GM23338 (cell line): ENCODE measurements around the gene L3MBTL2. TPM values are rescaled to one million over a fixed set of nuclear protein-coding genes. Genes with fewer than 3 reads are reported as not detected.

Source experiments
- ATAC-seq: fragments of 200-7000 bp; cut with Tn5 transposase; 3 replicates; pipeline ENCODE4 v1.9.1; 2020
- DNase-seq: peaks from one replicate; pipeline ENCODE4 v3.0.0-alpha.2; 2015; ENCODE audit warnings: low spot score
- H2AFZ ChIP-seq: fragments of 200-600 bp; sonication (generic); 2 replicates; pipeline ENCODE4 v1.8.0; 2016; ENCODE audit warnings: antibody characterized with exemption, mild to moderate bottlenecking, moderate library complexity
- H3F3A ChIP-seq: fragments of 200-600 bp; sonication (generic); replicated peaks from 2 replicates; pipeline ENCODE4 v1.8.0; 2017; ENCODE audit warnings: antibody characterized with exemption, mixed run types, low read depth
- H3K27ac ChIP-seq: fragments of 200-600 bp; sonication (generic); 2 replicates; pipeline ENCODE4 v1.6.1; 2016; ENCODE audit warnings: low read depth
- H3K27me3 ChIP-seq: fragments of 200-600 bp; sonication (generic); 2 replicates; pipeline ENCODE4 v1.8.0; 2016; ENCODE audit warnings: mild to moderate bottlenecking, mixed run types, moderate library complexity; ENCODE audit not compliant: insufficient read depth
- H3K36me3 ChIP-seq: fragments of 200-600 bp; sonication (generic); 2 replicates; pipeline ENCODE4 v1.8.0; 2016; ENCODE audit warnings: mild to moderate bottlenecking; ENCODE audit not compliant: insufficient read depth
- H3K4me1 ChIP-seq: fragments of 200-600 bp; sonication (generic); 2 replicates; pipeline ENCODE4 v1.8.0; 2016; ENCODE audit warnings: mild to moderate bottlenecking, moderate library complexity; ENCODE audit not compliant: insufficient read depth
- H3K4me2 ChIP-seq: fragments of 200-600 bp; sonication (generic); 2 replicates; pipeline ENCODE4 v1.7.1; 2017; ENCODE audit warnings: mixed run types
- H3K4me3 ChIP-seq: fragments of 200-600 bp; sonication (generic); 2 replicates; pipeline ENCODE4 v1.6.1; 2016; ENCODE audit warnings: mixed run types
- H3K79me2 ChIP-seq: fragments of 200-600 bp; sonication (generic); replicated peaks from 2 replicates; pipeline ENCODE4 v1.8.0; 2017; ENCODE audit warnings: mild to moderate bottlenecking; ENCODE audit not compliant: insufficient read depth
- H3K9me2 ChIP-seq: fragments of 200-600 bp; sonication (generic); 2 replicates; pipeline ENCODE4 v1.8.0; 2017; ENCODE audit not compliant: insufficient read depth
- H4K20me1 ChIP-seq: fragments of 200-600 bp; sonication (generic); replicated peaks from 2 replicates; pipeline ENCODE4 v1.8.0; 2017; ENCODE audit warnings: mild to moderate bottlenecking; ENCODE audit not compliant: insufficient read depth
- H3K27ac Mint-ChIP-seq: 2 replicates; pipeline ENCODE4 v1.8.0; 2020; ENCODE audit warnings: inconsistent platforms, mild to moderate bottlenecking, moderate library complexity, mixed read lengths
- H3K27me3 Mint-ChIP-seq: 3 replicates; pipeline ENCODE4 v1.8.0; 2022; ENCODE audit warnings: low read depth, mild to moderate bottlenecking, moderate library complexity, mixed read lengths, inconsistent platforms; ENCODE audit not compliant: insufficient read depth, poor library complexity
- H3K36me3 Mint-ChIP-seq: 3 replicates; pipeline ENCODE4 v1.8.0; 2021; ENCODE audit warnings: low read depth, mild to moderate bottlenecking, inconsistent platforms, moderate library complexity, mixed read lengths
- H3K4me1 Mint-ChIP-seq: 3 replicates; pipeline ENCODE4 v1.8.0; 2020; ENCODE audit warnings: mild to moderate bottlenecking, inconsistent platforms, mixed read lengths
- H3K4me3 Mint-ChIP-seq: 3 replicates; pipeline ENCODE4 v1.8.0; 2021; ENCODE audit warnings: moderate library complexity, mild to moderate bottlenecking, inconsistent platforms, mixed read lengths
- H3K9me3 Mint-ChIP-seq: 3 replicates; pipeline ENCODE4 v1.8.0; 2020; ENCODE audit warnings: moderate library complexity, mild to moderate bottlenecking, inconsistent platforms, mixed read lengths
- ETS1 ChIP-seq: IDR thresholded peaks from 2 replicates; pipeline ENCODE4 v1.6.1; 2016; ENCODE audit warnings: antibody characterized with exemption
- EZH2phosphoT487 ChIP-seq: fragments of 200-600 bp; sonication (generic); IDR thresholded peaks from one replicate; pipeline ENCODE4 v1.8.1; 2018; ENCODE audit warnings: antibody characterized with exemption; ENCODE audit not compliant: unreplicated experiment
- JUNB ChIP-seq: IDR thresholded peaks from one replicate; pipeline ENCODE4 v1.6.1; 2016; ENCODE audit warnings: antibody characterized with exemption; ENCODE audit not compliant: unreplicated experiment
- NANOG ChIP-seq: IDR thresholded peaks from 2 replicates; pipeline ENCODE4 v1.6.1; 2016; ENCODE audit warnings: antibody characterized with exemption, borderline replicate concordance
- POLR2AphosphoS5 ChIP-seq: IDR thresholded peaks from 2 replicates; pipeline ENCODE4 v1.6.1; 2016; ENCODE audit warnings: antibody characterized with exemption, low read depth
- STAT1 ChIP-seq: IDR thresholded peaks from one replicate; pipeline ENCODE4 v1.6.1; 2016; ENCODE audit warnings: antibody characterized with exemption; ENCODE audit not compliant: unreplicated experiment
- ZNF331 ChIP-seq: fragments of 250-450 bp; sonication (Bioruptor Pico); IDR thresholded peaks from 2 replicates; pipeline ENCODE4 v1.5.0; 2020; ENCODE audit warnings: low read depth, mild to moderate bottlenecking, moderate library complexity
- ZNF462 ChIP-seq: fragments of 250-450 bp; sonication (Bioruptor Pico); IDR thresholded peaks from 2 replicates; pipeline ENCODE4 v1.5.0; 2020; ENCODE audit warnings: mild to moderate bottlenecking, moderate library complexity
- polyA plus RNA-seq: library from polyadenylated mRNA; unstranded; fragments of >200 nt; fragmentation: Nextera tagmentation; extraction: Ambion mirVana; gene quantifications from 2 replicates; pipeline ENCODE4 v1.2.1, GENCODE V29; 2016
- total RNA-seq: library from RNA; depleted of rRNA; stranded (reverse); fragments of >200 nt; shearing (Covaris generic); gene quantifications from 2 replicates; pipeline ENCODE4 v1.2.3, GENCODE V29; 2014
- TF ChIP-seq, protein P1 (sequence below): IDR thresholded peaks from one replicate; pipeline ENCODE4 v1.6.1; 2018; ENCODE audit warnings: antibody characterized with exemption; ENCODE audit not compliant: unreplicated experiment

L3MBTL2 gene
- total and polyA plus RNA-seq, 2 experiments from 2014 or later, result 13.9 to 27.1 TPM

- Mint-ChIP-seq H3K4me1 (peaks cover 23% of the 10 kb centered on the region), H3K36me3 (peaks cover 85% of the 10 kb centered on the region), H3K4me3 (no peak overlapping the region; the same call in 2 of the 3 replicates), H3K27me3 (peaks cover 8% of the 10 kb centered on the region), H3K9me3 (peaks cover 16% of the 10 kb centered on the region), H3K27ac (no peak overlapping the region)
- no peak overlapping the region for H2AFZ ChIP-seq
- H3K4me3 ChIP-seq, result no peak overlapping the region
- no peaks in the 10 kb centered on the region for H4K20me1 ChIP-seq
- H3K79me2 ChIP-seq, result no peaks in the 10 kb centered on the region
- H3F3A ChIP-seq, result peaks cover 6% of the 10 kb centered on the region; the same call in 1 of the 2 replicates
- DNase-seq (no peak), ATAC-seq (no peak)
- H3K9me2 ChIP-seq, result no peaks in the 10 kb centered on the region
- H3K36me3 ChIP-seq, result peaks cover 26% of the 10 kb centered on the region
- TF ChIP-seq, protein P1, sequence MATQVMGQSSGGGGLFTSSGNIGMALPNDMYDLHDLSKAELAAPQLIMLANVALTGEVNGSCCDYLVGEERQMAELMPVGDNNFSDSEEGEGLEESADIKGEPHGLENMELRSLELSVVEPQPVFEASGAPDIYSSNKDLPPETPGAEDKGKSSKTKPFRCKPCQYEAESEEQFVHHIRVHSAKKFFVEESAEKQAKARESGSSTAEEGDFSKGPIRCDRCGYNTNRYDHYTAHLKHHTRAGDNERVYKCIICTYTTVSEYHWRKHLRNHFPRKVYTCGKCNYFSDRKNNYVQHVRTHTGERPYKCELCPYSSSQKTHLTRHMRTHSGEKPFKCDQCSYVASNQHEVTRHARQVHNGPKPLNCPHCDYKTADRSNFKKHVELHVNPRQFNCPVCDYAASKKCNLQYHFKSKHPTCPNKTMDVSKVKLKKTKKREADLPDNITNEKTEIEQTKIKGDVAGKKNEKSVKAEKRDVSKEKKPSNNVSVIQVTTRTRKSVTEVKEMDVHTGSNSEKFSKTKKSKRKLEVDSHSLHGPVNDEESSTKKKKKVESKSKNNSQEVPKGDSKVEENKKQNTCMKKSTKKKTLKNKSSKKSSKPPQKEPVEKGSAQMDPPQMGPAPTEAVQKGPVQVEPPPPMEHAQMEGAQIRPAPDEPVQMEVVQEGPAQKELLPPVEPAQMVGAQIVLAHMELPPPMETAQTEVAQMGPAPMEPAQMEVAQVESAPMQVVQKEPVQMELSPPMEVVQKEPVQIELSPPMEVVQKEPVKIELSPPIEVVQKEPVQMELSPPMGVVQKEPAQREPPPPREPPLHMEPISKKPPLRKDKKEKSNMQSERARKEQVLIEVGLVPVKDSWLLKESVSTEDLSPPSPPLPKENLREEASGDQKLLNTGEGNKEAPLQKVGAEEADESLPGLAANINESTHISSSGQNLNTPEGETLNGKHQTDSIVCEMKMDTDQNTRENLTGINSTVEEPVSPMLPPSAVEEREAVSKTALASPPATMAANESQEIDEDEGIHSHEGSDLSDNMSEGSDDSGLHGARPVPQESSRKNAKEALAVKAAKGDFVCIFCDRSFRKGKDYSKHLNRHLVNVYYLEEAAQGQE, result no peak
- no peak for TF ChIP-seq POLR2AphosphoS5
- TF ChIP-seq JUNB, result no peak
- no peak for TF ChIP-seq NANOG
- TF ChIP-seq STAT1, result no peak
- no peak for TF ChIP-seq ZNF462
- no peak for TF ChIP-seq ETS1
- no peak for TF ChIP-seq ZNF331 (CRISPR knock-in tag)
- TF ChIP-seq EZH2phosphoT487, result no peak
- no peak overlapping the region for H3K27ac ChIP-seq
- no peaks in the 10 kb centered on the region for H3K27me3 ChIP-seq
- no peak overlapping the region for H3K4me2 ChIP-seq
- peaks cover 17% of the 10 kb centered on the region for H3K4me1 ChIP-seq
These were observed 10.8 kb downstream of the L3MBTL2 start for GRCh38 chr22:41215926-41216325.
